Measurements from ENCODE around the gene PLXNA4. TPM values are rescaled to one million over a fixed set of nuclear protein-coding genes. Genes with fewer than 3 reads are reported as not detected.

Gene PLXNA4
- total RNA-seq, 1 experiment from 2014 or later: 0.81 TPM

DNA sequence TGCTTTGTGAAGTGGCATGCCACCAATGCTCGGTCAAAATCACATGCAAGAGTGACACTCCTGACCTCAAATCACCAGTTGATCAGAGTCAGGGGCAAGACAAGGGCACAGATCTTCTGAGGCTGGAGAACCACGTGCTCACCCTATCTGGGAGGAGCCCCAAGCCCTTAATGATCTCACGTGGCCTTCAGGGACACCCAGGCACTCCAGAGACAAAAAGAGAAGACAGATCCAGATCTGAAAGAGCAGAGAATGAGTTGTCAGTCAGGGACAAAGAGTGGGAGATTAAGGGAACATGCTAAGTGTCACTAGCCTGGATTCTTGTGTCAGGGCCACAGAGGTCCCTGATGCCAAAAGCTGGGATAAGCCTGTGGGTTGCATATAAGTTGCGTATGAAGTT, 134.3 kb downstream of the PLXNA4 start:
- peaks cover 13% of the 10 kb centered on the region for H3K4me1 Mint-ChIP-seq
- no peak for DNase-seq (ENCODE audit: low spot score)
- H3K27me3 Mint-ChIP-seq (ENCODE audit: low read depth): no peaks in the 10 kb centered on the region; the same call in 1 of the 2 replicates
- ATAC-seq: no peak
- CTCF ChIA-PET: interaction anchor here (1.0 kb wide), 1 partner anchor 76 kb away, joined by 3 read pairs; no protein-coding TSS in a partner anchor
- no peaks in the 10 kb centered on the region for H3K9me3 Mint-ChIP-seq
- no peak overlapping the region for H3K27ac Mint-ChIP-seq
- POLR2A ChIA-PET: no interaction called here
- no peaks in the 10 kb centered on the region for H3K36me3 Mint-ChIP-seq
- TF ChIP-seq ZBTB21 (CRISPR knock-in tag; IDR thresholded peaks at IDR 0.05; ENCODE audit: borderline replicate concordance) (no peak), CTCF (IDR thresholded peaks at IDR 0.05) (no peak), ZNF281 (CRISPR knock-in tag; IDR thresholded peaks at IDR 0.05) (no peak), JUN (CRISPR knock-in tag; IDR thresholded peaks at IDR 0.05) (no peak), PREB (CRISPR knock-in tag; IDR thresholded peaks at IDR 0.05; ENCODE audit: borderline replicate concordance) (no peak), ESRRA (CRISPR knock-in tag; IDR thresholded peaks at IDR 0.05; ENCODE audit: borderline replicate concordance) (no peak), ZNF219 (CRISPR knock-in tag; IDR thresholded peaks at IDR 0.05; ENCODE audit: borderline replicate concordance) (no peak), NFYB (CRISPR knock-in tag; conservative IDR thresholded peaks at IDR 0.05; ENCODE audit: low read depth) (no peak), RORB (CRISPR knock-in tag; IDR thresholded peaks at IDR 0.05) (no peak), MXD4 (CRISPR knock-in tag; IDR thresholded peaks at IDR 0.05; ENCODE audit: borderline replicate concordance) (no peak), GABPB1 (CRISPR knock-in tag; IDR thresholded peaks at IDR 0.05) (no peak), ZNF121 (CRISPR knock-in tag; IDR thresholded peaks at IDR 0.05) (no peak), GRHL2 (CRISPR knock-in tag; IDR thresholded peaks at IDR 0.05; ENCODE audit: insufficient replicate concordance, severe bottlenecking) (no peak), NR2C2 (CRISPR knock-in tag; IDR thresholded peaks at IDR 0.05) (no peak)
- TF ChIP-seq, protein P1, sequence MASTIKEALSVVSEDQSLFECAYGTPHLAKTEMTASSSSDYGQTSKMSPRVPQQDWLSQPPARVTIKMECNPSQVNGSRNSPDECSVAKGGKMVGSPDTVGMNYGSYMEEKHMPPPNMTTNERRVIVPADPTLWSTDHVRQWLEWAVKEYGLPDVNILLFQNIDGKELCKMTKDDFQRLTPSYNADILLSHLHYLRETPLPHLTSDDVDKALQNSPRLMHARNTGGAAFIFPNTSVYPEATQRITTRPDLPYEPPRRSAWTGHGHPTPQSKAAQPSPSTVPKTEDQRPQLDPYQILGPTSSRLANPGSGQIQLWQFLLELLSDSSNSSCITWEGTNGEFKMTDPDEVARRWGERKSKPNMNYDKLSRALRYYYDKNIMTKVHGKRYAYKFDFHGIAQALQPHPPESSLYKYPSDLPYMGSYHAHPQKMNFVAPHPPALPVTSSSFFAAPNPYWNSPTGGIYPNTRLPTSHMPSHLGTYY (CRISPR knock-in tag; IDR thresholded peaks at IDR 0.05): no peak
- TF ChIP-seq, protein P2, sequence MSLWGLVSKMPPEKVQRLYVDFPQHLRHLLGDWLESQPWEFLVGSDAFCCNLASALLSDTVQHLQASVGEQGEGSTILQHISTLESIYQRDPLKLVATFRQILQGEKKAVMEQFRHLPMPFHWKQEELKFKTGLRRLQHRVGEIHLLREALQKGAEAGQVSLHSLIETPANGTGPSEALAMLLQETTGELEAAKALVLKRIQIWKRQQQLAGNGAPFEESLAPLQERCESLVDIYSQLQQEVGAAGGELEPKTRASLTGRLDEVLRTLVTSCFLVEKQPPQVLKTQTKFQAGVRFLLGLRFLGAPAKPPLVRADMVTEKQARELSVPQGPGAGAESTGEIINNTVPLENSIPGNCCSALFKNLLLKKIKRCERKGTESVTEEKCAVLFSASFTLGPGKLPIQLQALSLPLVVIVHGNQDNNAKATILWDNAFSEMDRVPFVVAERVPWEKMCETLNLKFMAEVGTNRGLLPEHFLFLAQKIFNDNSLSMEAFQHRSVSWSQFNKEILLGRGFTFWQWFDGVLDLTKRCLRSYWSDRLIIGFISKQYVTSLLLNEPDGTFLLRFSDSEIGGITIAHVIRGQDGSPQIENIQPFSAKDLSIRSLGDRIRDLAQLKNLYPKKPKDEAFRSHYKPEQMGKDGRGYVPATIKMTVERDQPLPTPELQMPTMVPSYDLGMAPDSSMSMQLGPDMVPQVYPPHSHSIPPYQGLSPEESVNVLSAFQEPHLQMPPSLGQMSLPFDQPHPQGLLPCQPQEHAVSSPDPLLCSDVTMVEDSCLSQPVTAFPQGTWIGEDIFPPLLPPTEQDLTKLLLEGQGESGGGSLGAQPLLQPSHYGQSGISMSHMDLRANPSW (CRISPR knock-in tag; conservative IDR thresholded peaks at IDR 0.05; ENCODE audit: low read depth): no peak
- TF ChIP-seq, protein P3, sequence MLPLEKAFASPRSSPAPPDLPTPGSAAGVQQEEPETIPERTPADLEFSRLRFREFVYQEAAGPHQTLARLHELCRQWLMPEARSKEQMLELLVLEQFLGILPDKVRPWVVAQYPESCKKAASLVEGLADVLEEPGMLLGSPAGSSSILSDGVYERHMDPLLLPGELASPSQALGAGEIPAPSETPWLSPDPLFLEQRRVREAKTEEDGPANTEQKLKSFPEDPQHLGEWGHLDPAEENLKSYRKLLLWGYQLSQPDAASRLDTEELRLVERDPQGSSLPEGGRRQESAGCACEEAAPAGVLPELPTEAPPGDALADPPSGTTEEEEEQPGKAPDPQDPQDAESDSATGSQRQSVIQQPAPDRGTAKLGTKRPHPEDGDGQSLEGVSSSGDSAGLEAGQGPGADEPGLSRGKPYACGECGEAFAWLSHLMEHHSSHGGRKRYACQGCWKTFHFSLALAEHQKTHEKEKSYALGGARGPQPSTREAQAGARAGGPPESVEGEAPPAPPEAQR (CRISPR knock-in tag; IDR thresholded peaks at IDR 0.05): no peak
- no peak overlapping the region for H3K4me3 Mint-ChIP-seq

All from WTC11 (cell line).